Uterus (tissue), 2 donors: ENCODE measurements around the gene WFS1.

Experiments
- CTCF ChIP-seq, 4 experiments: fragments of 200-600 bp in 2 of 4; fragments of 450-650 bp in 2 of 4; sonication (generic) in 2 of 4; IDR thresholded peaks; one replicate each; pipeline ENCODE4 v1.5.1; 2016 to 2019; ENCODE audit warnings: antibody characterized with exemption in 4 of 4, mild to moderate bottlenecking in 2 of 4, moderate library complexity in 1 of 4
- POLR2A ChIP-seq, 2 donors: fragments of 450-650 bp; IDR thresholded peaks; one replicate each; pipeline ENCODE4 v1.6.1; 2016; ENCODE audit warnings: antibody characterized with exemption in 2 of 2, mild to moderate bottlenecking in 1 of 2, moderate library complexity in 1 of 2

GRCh38 chr4:6239968-6240367 lies 29.7 kb upstream of the WFS1 start:
- TF ChIP-seq CTCF (IDR thresholded peaks at IDR 0.05) = no peak
- TF ChIP-seq POLR2A (IDR thresholded peaks at IDR 0.05) = no peak
